IPS-18c (cell line): ENCODE measurements around the gene SPC24.
"Not testable (repeated sequence)": the region's sequence is repeated elsewhere in the genome, so short reads cannot be mapped to it uniquely, and the experiment has no call there.

Experiments
- H3K4me3 ChIP-seq: 2 replicates; pipeline ENCODE4 v1.7.0; 2013; ENCODE audit warnings: low read depth, mild to moderate bottlenecking, low read length, moderate library complexity; ENCODE audit not compliant: insufficient read depth
- H3K9me3 ChIP-seq: one replicate; pipeline ENCODE4 v1.6.1; 2013; ENCODE audit warnings: mild to moderate bottlenecking, low read length, moderate library complexity; ENCODE audit not compliant: control insufficient read depth, insufficient read depth

SPC24 gene

GRCh38 chr19:11194656-11195558 lies 39.3 kb upstream of the SPC24 start:
- H3K4me3 ChIP-seq, result no peak overlapping the region
- H3K9me3 ChIP-seq, result no peaks in the 10 kb centered on the region

DNA sequence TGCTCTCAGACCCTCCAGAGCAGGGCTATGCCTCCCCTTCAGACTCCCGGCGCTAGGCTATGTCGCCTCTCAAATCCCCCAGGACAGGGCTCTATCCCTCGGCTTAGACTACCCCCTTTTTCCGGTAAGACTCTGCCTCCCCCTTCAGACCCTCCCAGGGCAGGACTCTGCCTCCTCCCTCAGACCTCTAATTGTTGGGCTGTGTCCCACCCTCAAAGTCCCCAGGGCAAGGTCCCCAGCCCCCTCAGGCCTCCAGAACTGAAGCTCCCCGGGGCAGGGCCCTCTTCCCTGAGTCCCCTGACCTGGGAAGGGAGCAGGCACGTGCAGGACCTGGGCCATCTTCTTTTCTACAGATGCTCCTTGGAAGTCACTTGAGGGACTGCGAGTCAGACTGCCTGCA lies 38.6 kb upstream of the SPC24 start:
- H3K9me3 ChIP-seq, result no peaks in the 10 kb centered on the region
- H3K4me3 ChIP-seq, result no peak overlapping the region

DNA sequence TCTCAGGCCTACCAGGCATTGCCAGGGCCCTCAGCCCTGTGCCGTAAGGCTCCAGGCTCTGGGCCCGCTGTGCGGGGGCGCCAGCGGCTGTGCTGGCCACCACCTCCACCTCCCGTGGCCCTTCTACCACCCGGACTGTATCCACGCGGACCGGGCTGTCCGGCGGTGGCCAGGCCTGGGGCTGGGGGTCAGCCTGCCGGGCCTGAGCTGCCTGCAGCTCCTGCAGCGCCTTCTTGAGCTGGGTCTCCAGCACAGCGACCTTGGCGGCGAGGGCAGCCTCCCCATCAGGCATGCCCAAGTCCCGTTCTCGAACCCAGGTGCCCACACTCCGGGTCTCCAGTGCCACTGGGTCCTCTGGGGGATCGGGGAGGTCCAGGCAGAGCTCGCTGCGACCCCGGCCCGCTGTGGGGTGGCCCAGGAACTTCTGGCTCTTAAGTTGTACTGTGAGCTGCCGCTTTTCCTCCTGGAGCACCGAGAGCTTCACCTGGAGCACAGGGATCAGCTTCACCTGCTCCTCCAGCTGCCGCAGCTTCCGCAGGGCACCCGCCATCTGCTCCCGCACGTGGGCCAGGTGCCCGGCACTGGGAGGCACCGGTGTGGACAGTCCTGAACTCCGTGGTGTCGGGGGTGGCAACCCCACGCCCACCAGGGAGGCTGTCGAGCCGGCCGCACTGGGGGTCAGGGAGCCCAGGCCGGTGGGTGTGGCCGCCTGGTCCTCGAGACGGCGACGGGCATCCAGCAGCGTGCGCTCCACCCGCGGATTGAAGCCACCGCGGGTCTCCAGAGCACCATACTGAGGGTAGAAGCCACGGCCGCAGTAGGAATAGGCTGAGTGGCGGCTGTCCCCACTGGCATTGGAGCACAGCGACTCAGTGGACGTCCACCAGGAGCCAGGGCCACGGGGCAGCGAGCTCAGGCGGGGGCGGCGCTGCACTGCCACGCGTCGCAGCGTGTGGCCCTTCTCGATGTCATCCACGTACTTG lies 37.7 kb upstream of the SPC24 start:
- no peak overlapping the region for H3K4me3 ChIP-seq

GRCh38 chr19:11191934-11192333 lies 36.4 kb upstream of the SPC24 start:
- H3K9me3 ChIP-seq, result no peaks in the 10 kb centered on the region
- no peak overlapping the region for H3K4me3 ChIP-seq

More for the DNA sequence above, 37.7 kb upstream of the SPC24 start:
- H3K9me3 ChIP-seq, result no peaks in the 10 kb centered on the region

DNA sequence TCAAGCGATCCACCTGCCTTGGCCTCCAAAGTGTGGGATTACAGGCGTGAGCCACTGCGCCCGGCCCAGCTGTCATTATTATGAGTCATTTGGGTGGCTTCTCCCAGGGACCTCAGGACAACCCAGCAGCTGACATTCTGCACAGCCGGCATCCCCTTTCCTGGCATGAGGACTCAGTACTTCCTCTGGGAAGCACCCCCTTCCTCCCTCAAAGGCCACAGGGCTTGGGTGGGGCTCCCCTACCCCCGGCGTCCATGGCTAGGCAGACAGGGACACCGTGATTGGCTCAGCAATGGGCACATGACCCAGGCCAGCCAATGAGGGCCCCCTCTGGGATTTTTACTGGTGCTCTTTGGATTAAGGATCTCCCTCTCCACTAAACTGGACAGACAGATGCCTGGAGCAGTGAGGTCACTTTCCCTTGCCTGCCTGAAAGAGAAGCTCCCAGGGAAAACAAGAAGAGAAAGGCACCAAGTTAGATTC lies 35.7 kb upstream of the SPC24 start:
- H3K9me3 ChIP-seq, result no peaks in the 10 kb centered on the region
- no peak overlapping the region for H3K4me3 ChIP-seq

GRCh38 chr19:11190501-11190900 lies 34.9 kb upstream of the SPC24 start:
- Histone ChIP-seq H3K4me3 (no peak overlapping the region), H3K9me3 (no peaks in the 10 kb centered on the region)

DNA sequence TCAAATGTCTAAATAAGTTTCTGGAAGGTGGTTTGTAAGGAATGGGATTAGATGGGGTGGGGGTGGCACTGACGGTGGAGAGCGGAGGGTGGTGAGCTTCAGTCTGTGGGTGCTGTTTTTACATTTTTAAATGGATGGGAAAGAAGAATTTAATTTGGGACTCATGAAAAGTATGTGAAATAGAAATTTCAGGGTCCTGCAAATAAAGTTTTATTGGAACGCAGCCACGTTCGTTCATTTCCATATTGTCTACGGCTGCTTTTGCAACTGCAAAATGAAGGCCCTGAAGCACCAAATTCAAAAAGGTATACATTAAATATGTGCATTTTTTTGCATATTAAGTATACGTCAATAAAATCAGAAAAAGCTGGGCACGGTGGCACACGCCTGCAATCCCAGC lies 31.9 kb upstream of the SPC24 start:
- Histone ChIP-seq H3K4me3 (no peak overlapping the region), H3K9me3 (no peaks in the 10 kb centered on the region)

GRCh38 chr19:11182994-11183393 lies 27.4 kb upstream of the SPC24 start:
- no peak overlapping the region for H3K4me3 ChIP-seq
- H3K9me3 ChIP-seq, result no peaks in the 10 kb centered on the region

- Histone ChIP-seq H3K4me3 (no peak overlapping the region), H3K9me3 (no peaks in the 10 kb centered on the region)
These were observed 25.9 kb upstream of the SPC24 start for GRCh38 chr19:11181488-11181887.

- H3K4me3 ChIP-seq, H3K9me3 ChIP-seq: not testable (repeated sequence)
These were observed 25.4 kb upstream of the SPC24 start for GRCh38 chr19:11180975-11181374.

GRCh38 chr19:11180346-11180745 lies 24.8 kb upstream of the SPC24 start:
- no peak overlapping the region for H3K4me3 ChIP-seq
- no peaks in the 10 kb centered on the region for H3K9me3 ChIP-seq

DNA sequence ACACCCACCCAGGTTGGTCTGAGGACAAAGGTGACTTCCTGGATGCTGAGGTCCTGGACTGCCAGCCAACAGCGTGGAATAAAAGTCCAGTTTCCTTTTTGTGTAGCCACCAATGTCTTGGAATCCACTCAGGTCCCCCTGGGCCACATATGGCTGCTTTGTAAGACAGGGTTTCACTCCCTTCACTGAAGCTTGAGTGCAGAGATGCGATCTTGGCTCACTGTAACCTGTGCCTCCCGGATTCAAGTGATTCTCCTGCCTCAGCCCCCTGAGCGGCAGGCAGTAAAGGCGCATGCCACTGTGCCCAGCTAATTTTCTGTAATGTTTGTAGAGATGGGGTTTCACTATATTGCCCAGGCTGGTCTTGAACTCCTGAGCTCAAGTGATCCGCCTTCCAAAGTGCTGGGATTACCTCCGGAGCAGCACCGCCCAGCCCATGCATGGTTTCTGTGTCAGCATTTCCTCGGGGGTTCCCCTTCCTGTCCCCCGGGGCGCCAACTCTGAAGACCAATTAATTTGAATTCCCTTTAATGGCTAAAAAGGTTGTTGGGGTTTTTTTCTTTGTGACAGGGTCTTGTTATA lies 24.2 kb upstream of the SPC24 start:
- H3K4me3 ChIP-seq, result no peak overlapping the region
- H3K9me3 ChIP-seq, result no peaks in the 10 kb centered on the region

GRCh38 chr19:11179145-11179465 lies 23.5 kb upstream of the SPC24 start:
- not testable (repeated sequence) for H3K4me3 ChIP-seq, H3K9me3 ChIP-seq

DNA sequence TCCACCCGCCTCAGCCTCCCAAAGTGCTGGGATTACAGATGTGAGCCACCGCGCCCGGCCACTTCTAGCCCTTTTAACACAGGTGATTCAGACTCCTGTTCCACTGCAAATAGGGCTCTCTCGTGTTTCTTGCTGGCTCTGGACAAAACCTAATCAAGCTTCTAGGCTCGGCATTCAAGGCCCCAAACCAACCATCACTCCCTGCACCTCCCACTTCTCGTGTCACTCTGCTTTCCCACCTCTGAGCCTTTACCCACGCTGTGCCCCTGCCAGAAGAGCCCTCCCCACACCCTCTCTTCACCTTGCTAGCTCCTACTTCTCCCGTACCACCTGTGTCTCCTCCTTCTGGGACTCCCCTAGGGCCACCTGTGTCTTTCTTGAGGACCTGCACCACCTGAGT lies 22.0 kb upstream of the SPC24 start:
- Histone ChIP-seq H3K9me3 (no peaks in the 10 kb centered on the region), H3K4me3 (no peak overlapping the region)

DNA sequence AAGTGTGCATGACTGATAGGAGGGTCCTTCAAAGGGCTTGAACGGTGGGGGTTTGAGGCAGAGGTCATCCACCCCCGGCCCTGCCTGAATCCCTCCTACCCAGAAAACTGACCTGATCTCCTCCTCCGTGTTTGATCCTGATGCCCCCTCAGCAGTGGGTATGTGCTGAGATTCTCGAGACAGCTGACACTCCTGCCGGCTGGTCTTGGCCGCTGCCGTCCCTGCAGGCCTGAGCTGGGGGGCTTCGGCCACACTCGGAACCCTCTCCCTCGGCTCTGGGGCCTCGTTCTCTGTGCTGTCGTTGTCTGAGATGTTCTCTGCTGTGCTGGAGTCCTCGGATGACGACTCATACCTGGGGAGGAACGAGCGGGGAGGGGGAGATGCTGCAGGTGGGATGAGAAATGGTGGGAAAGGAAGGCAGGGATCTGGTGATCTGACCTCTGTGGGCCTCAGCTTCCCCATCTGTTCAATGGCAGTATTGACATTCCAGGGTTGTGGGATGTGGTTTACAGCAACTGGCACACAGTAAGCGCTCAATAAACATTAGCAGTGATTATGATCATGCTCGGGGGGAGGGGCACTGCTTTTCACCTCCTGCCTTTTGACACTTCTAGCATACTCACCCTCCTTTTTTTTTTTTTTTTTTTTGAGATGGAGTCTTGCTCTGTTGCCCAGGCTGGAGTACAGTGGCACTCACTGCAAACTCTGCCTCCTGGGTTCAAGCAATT lies 21.0 kb upstream of the SPC24 start:
- no peaks in the 10 kb centered on the region for H3K9me3 ChIP-seq
- H3K4me3 ChIP-seq, result no peak overlapping the region

DNA sequence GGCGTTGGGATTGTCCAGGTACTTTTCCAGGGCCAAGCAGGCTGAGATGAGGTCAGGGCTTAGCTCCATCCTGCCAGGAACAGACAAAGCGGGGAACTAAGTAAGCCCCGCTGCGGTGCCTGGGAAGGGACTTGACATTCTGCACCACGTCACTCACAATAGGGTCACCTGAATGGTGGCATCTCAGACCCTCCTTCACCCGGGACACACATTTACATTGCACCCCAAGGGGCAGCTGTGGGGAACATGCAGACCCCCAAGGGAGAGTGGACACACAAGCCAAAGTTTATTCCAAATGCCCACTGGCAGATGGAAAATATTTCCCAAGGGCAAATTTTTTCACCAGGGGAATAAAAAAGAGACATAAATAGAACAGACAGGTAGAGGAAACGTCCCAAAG lies 20.3 kb upstream of the SPC24 start:
- no peak overlapping the region for H3K4me3 ChIP-seq
- H3K9me3 ChIP-seq, result no peaks in the 10 kb centered on the region

GRCh38 chr19:11174336-11174735 lies 18.8 kb upstream of the SPC24 start:
- Histone ChIP-seq H3K4me3 (no peak overlapping the region), H3K9me3 (no peaks in the 10 kb centered on the region)
